ENCODE measurements around the gene SOX8.

GRCh38 chr16:1033128-1033679 lies 51.6 kb downstream of the SOX8 start:
- TF ChIP-seq CTCF (IDR thresholded peaks at IDR 0.05) (no peak), EZH2phosphoT487 (IDR thresholded peaks at IDR 0.05) (no peak)

Measured in neural progenitor cell (in vitro differentiated cells).